ENCODE measurements around the gene TRIO. TPM values are rescaled to one million over a fixed set of nuclear protein-coding genes. Genes with fewer than 3 reads are reported as not detected.

Gene TRIO
- total RNA-seq, 1 donor from 2014 or later = 186 TPM

GRCh38 chr5:14330291-14330690, 187.1 kb downstream of the TRIO start:
- no peak for DNase-seq

GRCh38 chr5:14330729-14331385, 187.7 kb downstream of the TRIO start:
- DNase-seq = no peak

- no peak for DNase-seq
Measured at GRCh38 chr5:14331386-14331781, 188.2 kb downstream of the TRIO start.

GRCh38 chr5:14332038-14332631, 189.0 kb downstream of the TRIO start:
- no peak for DNase-seq

GRCh38 chr5:14332746-14333145, 189.6 kb downstream of the TRIO start:
- no peak for DNase-seq

GRCh38 chr5:14337593-14337992, 194.5 kb downstream of the TRIO start:
- DNase-seq = no peak

- DNase-seq = no peak
Measured at GRCh38 chr5:14339468-14339867, 196.3 kb downstream of the TRIO start.

- DNase-seq = no peak
Measured at GRCh38 chr5:14341571-14342230, 198.6 kb downstream of the TRIO start.

- no peak for DNase-seq
Measured at GRCh38 chr5:14342306-14342705, 199.2 kb downstream of the TRIO start.

GRCh38 chr5:14343376-14343775, 200.2 kb downstream of the TRIO start:
- no peak for DNase-seq

- DNase-seq = no peak
Measured at GRCh38 chr5:14347522-14347921, 204.4 kb downstream of the TRIO start.

GRCh38 chr5:14348142-14348541, 205.0 kb downstream of the TRIO start:
- no peak for DNase-seq

GRCh38 chr5:14349029-14349428, 205.9 kb downstream of the TRIO start:
- no peak for DNase-seq

GRCh38 chr5:14351086-14351661, 208.0 kb downstream of the TRIO start:
- no peak for DNase-seq

GRCh38 chr5:14351845-14352712, 208.9 kb downstream of the TRIO start:
- DNase-seq = peak; percentile 41

- no peak for DNase-seq
Measured at GRCh38 chr5:14353726-14354474, 210.8 kb downstream of the TRIO start.

GRCh38 chr5:14355391-14355790, 212.2 kb downstream of the TRIO start:
- no peak for DNase-seq

- DNase-seq = no peak
Measured at GRCh38 chr5:14356305-14356704, 213.2 kb downstream of the TRIO start.

GRCh38 chr5:14357441-14357840, 214.3 kb downstream of the TRIO start:
- DNase-seq = no peak

- no peak for DNase-seq
Measured at GRCh38 chr5:14357851-14358250, 214.7 kb downstream of the TRIO start.

GRCh38 chr5:14358536-14358935, 215.4 kb downstream of the TRIO start:
- no peak for DNase-seq

Measured in skin of body (tissue), 2 donors.